H9 (cell line): ENCODE measurements around the gene ABHD12. TPM values are rescaled to one million over a fixed set of nuclear protein-coding genes. Genes with fewer than 3 reads are reported as not detected.

Experiments
- DNase-seq: peaks from one replicate; pipeline ENCODE4 v3.0.0-alpha.2; 2017
- H2AFZ ChIP-seq: one replicate; pipeline ENCODE4 v1.6.1; 2013; ENCODE audit warnings: mild to moderate bottlenecking, low read length, control low read depth, moderate library complexity
- H2AK5ac ChIP-seq: 2 replicates; pipeline ENCODE4 v1.6.1; 2013; ENCODE audit warnings: low read length, control low read depth, mixed read lengths; ENCODE audit not compliant: insufficient read length
- H2BK120ac ChIP-seq: one replicate; pipeline ENCODE4 v1.6.1; 2013; ENCODE audit warnings: low read depth, mild to moderate bottlenecking, low read length, control low read depth, inconsistent platforms; ENCODE audit not compliant: poor library complexity, severe bottlenecking
- H2BK12ac ChIP-seq: 2 replicates; pipeline ENCODE4 v1.6.1; 2013; ENCODE audit warnings: low read length, control low read depth, mixed read lengths, low read depth; ENCODE audit not compliant: insufficient read length
- H2BK15ac ChIP-seq: 2 replicates; pipeline ENCODE4 v1.6.1; 2013; ENCODE audit warnings: low read depth, low read length, control low read depth
- H2BK20ac ChIP-seq: one replicate; pipeline ENCODE4 v1.6.1; 2013; ENCODE audit warnings: low read depth, mild to moderate bottlenecking, low read length, control low read depth, inconsistent platforms; ENCODE audit not compliant: poor library complexity, severe bottlenecking
- H2BK5ac ChIP-seq: 2 replicates; pipeline ENCODE4 v1.6.1; 2013; ENCODE audit warnings: low read length, control low read depth, mixed read lengths; ENCODE audit not compliant: insufficient read length
- H3K14ac ChIP-seq: 2 replicates; pipeline ENCODE4 v1.6.1; 2013; ENCODE audit warnings: low read length, control low read depth; ENCODE audit not compliant: insufficient read depth
- H3K18ac ChIP-seq: 2 replicates; pipeline ENCODE4 v1.6.1; 2013; ENCODE audit warnings: low read depth, mild to moderate bottlenecking, mixed read lengths, low read length, control low read depth; ENCODE audit not compliant: insufficient read length
- H3K23ac ChIP-seq: 2 replicates; pipeline ENCODE4 v1.6.1; 2013; ENCODE audit warnings: low read length, control low read depth, mixed read lengths, low read depth; ENCODE audit not compliant: insufficient read length
- H3K23me2 ChIP-seq: 2 replicates; pipeline ENCODE4 v1.6.1; 2013; ENCODE audit warnings: low read depth, mild to moderate bottlenecking, mixed read lengths, low read length, control low read depth; ENCODE audit not compliant: insufficient read length, poor library complexity, severe bottlenecking
- H3K27ac ChIP-seq: 2 replicates; pipeline ENCODE4 v1.5.1; 2013; ENCODE audit warnings: low read length, control low read depth, mixed read lengths, low read depth; ENCODE audit not compliant: insufficient read length
- H3K27me3 ChIP-seq: 2 replicates; pipeline ENCODE4 v1.6.1; 2013; ENCODE audit warnings: low read length, control low read depth, inconsistent platforms; ENCODE audit not compliant: insufficient read depth
- H3K4ac ChIP-seq: 2 replicates; pipeline ENCODE4 v1.6.1; 2013; ENCODE audit warnings: low read depth, mild to moderate bottlenecking, control low read depth, inconsistent platforms, low read length, moderate library complexity
- H3K4me1 ChIP-seq: 2 replicates; pipeline ENCODE4 v1.6.1; 2013; ENCODE audit warnings: low read length, control low read depth, inconsistent platforms; ENCODE audit not compliant: insufficient read depth
- H3K4me2 ChIP-seq: 2 replicates; pipeline ENCODE4 v1.6.1; 2013; ENCODE audit warnings: low read length, control low read depth, mixed read lengths; ENCODE audit not compliant: insufficient read length, insufficient read depth
- H3K56ac ChIP-seq: 2 replicates; pipeline ENCODE4 v1.6.1; 2013; ENCODE audit warnings: low read depth, mild to moderate bottlenecking, mixed read lengths, low read length, control low read depth; ENCODE audit not compliant: insufficient read length
- H3K79me1 ChIP-seq: 2 replicates; pipeline ENCODE4 v1.6.1; 2013; ENCODE audit warnings: low read depth, mild to moderate bottlenecking, moderate library complexity, low read length, control low read depth, inconsistent platforms; ENCODE audit not compliant: insufficient read depth, poor library complexity, severe bottlenecking
- H3K79me2 ChIP-seq: 2 replicates; pipeline ENCODE4 v1.6.1; 2013; ENCODE audit warnings: low read length, control low read depth, inconsistent platforms; ENCODE audit not compliant: insufficient read depth
- H3K9ac ChIP-seq: 2 replicates; pipeline ENCODE4 v1.6.1; 2013; ENCODE audit warnings: low read length, control low read depth, mixed read lengths; ENCODE audit not compliant: insufficient read length; ENCODE audit errors: extremely low read depth
- H3K9me3 ChIP-seq: one replicate; pipeline ENCODE4 v1.6.1; 2013; ENCODE audit warnings: low read depth, low read length, inconsistent platforms; ENCODE audit not compliant: control insufficient read depth
- H3T11ph ChIP-seq: one replicate; pipeline ENCODE4 v1.6.1; 2013; ENCODE audit warnings: mild to moderate bottlenecking, low read length, control low read depth, inconsistent platforms
- H4K20me1 ChIP-seq: one replicate; pipeline ENCODE4 v1.6.1; 2013; ENCODE audit not compliant: control insufficient read depth, insufficient read length, insufficient read depth
- H4K5ac ChIP-seq: 2 replicates; pipeline ENCODE4 v1.6.1; 2013; ENCODE audit warnings: low read depth, mild to moderate bottlenecking, mixed read lengths, low read length, control low read depth; ENCODE audit not compliant: insufficient read length
- H4K8ac ChIP-seq: replicated peaks from 2 replicates; pipeline ENCODE4 v1.6.1; 2013; ENCODE audit warnings: low read length, control low read depth, mixed read lengths, low read depth; ENCODE audit not compliant: insufficient read length
- H4K91ac ChIP-seq: 2 replicates; pipeline ENCODE4 v1.6.1; 2013; ENCODE audit warnings: low read depth, mild to moderate bottlenecking, moderate library complexity, mixed read lengths, low read length, control low read depth; ENCODE audit not compliant: insufficient read length
- H3K27ac Mint-ChIP-seq, 3 experiments: 2 replicates in 2 of 3; 3 replicates in 1 of 3; pipeline ENCODE4 v1.8.0; 2020 to 2021; ENCODE audit warnings: mixed read lengths in 3 of 3, mild to moderate bottlenecking in 1 of 3, moderate library complexity in 1 of 3
- H3K27me3 Mint-ChIP-seq: 2 replicates; pipeline ENCODE4 v1.8.0; 2021; ENCODE audit warnings: low read depth, mild to moderate bottlenecking, moderate library complexity, mixed read lengths
- H3K36me3 Mint-ChIP-seq, 3 experiments: 2 replicates in 2 of 3; 3 replicates in 1 of 3; pipeline ENCODE4 v1.8.0; 2020 to 2021; ENCODE audit warnings: low read depth in 3 of 3, mixed read lengths in 3 of 3; ENCODE audit not compliant: insufficient read depth in 1 of 3
- H3K4me1 Mint-ChIP-seq, 2 experiments: 2 replicates each; pipeline ENCODE4 v1.8.0; 2020; ENCODE audit warnings: mixed read lengths in 2 of 2
- H3K4me3 Mint-ChIP-seq, 2 experiments: 2 replicates in 1 of 2; 3 replicates in 1 of 2; pipeline ENCODE4 v1.8.0; 2020 to 2021; ENCODE audit warnings: mild to moderate bottlenecking in 2 of 2, mixed read lengths in 2 of 2, moderate library complexity in 1 of 2
- H3K9me3 Mint-ChIP-seq, 2 experiments: 2 replicates in 1 of 2; 3 replicates in 1 of 2; pipeline ENCODE4 v1.8.0; 2020; ENCODE audit warnings: mild to moderate bottlenecking in 2 of 2, mixed read lengths in 2 of 2, moderate library complexity in 1 of 2
- CTCF ChIP-seq: fragments of 200-600 bp; sonication (generic); conservative IDR thresholded peaks from 3 replicates; pipeline ENCODE4 v1.8.0; 2021; ENCODE audit warnings: antibody characterized with exemption, mild to moderate bottlenecking
- WGBS: extraction: QIAGEN DNeasy Blood & Tissue Kit; methylation state at CpG from one replicate; pipeline ENCODE4 v1.1.7; 2013; ENCODE audit warnings: missing lambda C conversion rate, low lambda C conversion rate, mixed read lengths; ENCODE audit not compliant: insufficient read length; ENCODE audit errors: extremely low coverage; 5-methylcytosine and 5-hydroxymethylcytosine counted together
- total RNA-seq: library from RNA; stranded (reverse); gene quantifications from 2 replicates; pipeline ENCODE4 v1.2.1, GENCODE V29; 2021

Gene ABHD12
- total RNA-seq, 1 experiment from 2014 or later, result 54.4 TPM

- H3K4ac ChIP-seq, result no peak overlapping the region
- Mint-ChIP-seq H3K4me3 (no peak overlapping the region), H3K4me1 (peaks cover 3 to 11% of the 10 kb centered on the region in 2 experiments; a peak in 2 of 4 replicates), H3K27ac (no peak overlapping the region), H3K36me3 (peaks cover 10 to 41% (median 35%) of the 10 kb centered on the region in 3 experiments), H3K27me3 (no peaks in the 10 kb centered on the region; the same call in 1 of the 2 replicates), H3K9me3 (no peaks in the 10 kb centered on the region; a peak in 1 of 5 replicates)
- no peak overlapping the region for H3K18ac ChIP-seq
- H3K56ac ChIP-seq, result no peak overlapping the region
- H4K91ac ChIP-seq, result no peak overlapping the region
- no peak overlapping the region for H2BK15ac ChIP-seq
- H3K9me3 ChIP-seq, result no peaks in the 10 kb centered on the region
- H2AFZ ChIP-seq, result no peak overlapping the region
- no peaks in the 10 kb centered on the region for H3K79me2 ChIP-seq
- no CpG with 5 or more reads among the region's 22 CpGs for WGBS
- no peak overlapping the region for H2BK12ac ChIP-seq
- no peaks in the 10 kb centered on the region for H3K23me2 ChIP-seq
- H3K23ac ChIP-seq, result no peak overlapping the region
- no peak overlapping the region for H3K9ac ChIP-seq
- H4K20me1 ChIP-seq, result no peaks in the 10 kb centered on the region
- no peak overlapping the region for H2BK120ac ChIP-seq
- H4K8ac ChIP-seq, result no peak overlapping the region
- no peaks in the 10 kb centered on the region for H3K79me1 ChIP-seq
- H3K27me3 ChIP-seq, result no peaks in the 10 kb centered on the region
- H3K14ac ChIP-seq, result no peak overlapping the region; the same call in 1 of the 2 replicates
- no peak for DNase-seq
- H3K4me2 ChIP-seq, result no peak overlapping the region
- H2BK20ac ChIP-seq, result no peak overlapping the region
- H4K5ac ChIP-seq, result no peak overlapping the region
- H3T11ph ChIP-seq, result no peak overlapping the region
- H3K4me1 ChIP-seq, result no peaks in the 10 kb centered on the region
- H3K27ac ChIP-seq, result no peak overlapping the region
- no peak overlapping the region for H2AK5ac ChIP-seq
- no peak for TF ChIP-seq CTCF
- H2BK5ac ChIP-seq, result no peak overlapping the region
These were observed 99.8 kb downstream of the ABHD12 start for GRCh38 chr20:25290646-25291431.
